ENCODE measurements around the gene TMPRSS15.
A peak's percentile ranks its signal among the peaks of the same experiment; 100 is the strongest.
"Not testable (repeated sequence)": the region's sequence is repeated elsewhere in the genome, so short reads cannot be mapped to it uniquely, and the experiment has no call there.

Gene TMPRSS15

GRCh38 chr21:18403735-18404450 is at the start of gene TMPRSS15:
Gene TMPRSS15 (minus strand): TSS chr21:18403785. CDS start chr21:18403622, 163 bp downstream.
- no peak for DNase-seq

GRCh38 chr21:18451670-18452069 is 48.1 kb upstream of the TMPRSS15 start:
- DNase-seq, result no peak

GRCh38 chr21:18449605-18450550 is 46.3 kb upstream of the TMPRSS15 start:
- no peak for DNase-seq

GRCh38 chr21:18443701-18444100 is 40.1 kb upstream of the TMPRSS15 start:
- DNase-seq, result peak in 1 of 6 experiments; percentile 12

- no peak for DNase-seq
Measured at GRCh38 chr21:18443085-18443484, 39.5 kb upstream of the TMPRSS15 start.

- DNase-seq, result no peak
Measured at GRCh38 chr21:18430341-18430740, 26.8 kb upstream of the TMPRSS15 start.

- DNase-seq, result no peak
Measured at GRCh38 chr21:18424276-18424675, 20.7 kb upstream of the TMPRSS15 start.

- DNase-seq, result no peak
Measured at GRCh38 chr21:18417141-18417790, 13.7 kb upstream of the TMPRSS15 start.

GRCh38 chr21:18411565-18411964 is 8.0 kb upstream of the TMPRSS15 start:
- DNase-seq, result no peak

- DNase-seq, result no peak
Measured at GRCh38 chr21:18409579-18409978, 6.0 kb upstream of the TMPRSS15 start.

GRCh38 chr21:18398843-18399242 is 4.7 kb downstream of the TMPRSS15 start:
- no peak for DNase-seq

GRCh38 chr21:18387994-18388393 is 15.6 kb downstream of the TMPRSS15 start:
- no peak for DNase-seq

- no peak for DNase-seq
Measured at GRCh38 chr21:18384771-18385170, 18.8 kb downstream of the TMPRSS15 start.

- not testable (repeated sequence) for DNase-seq
Measured at GRCh38 chr21:18382934-18383619, 20.5 kb downstream of the TMPRSS15 start.

- no peak for DNase-seq
Measured at GRCh38 chr21:18382141-18382540, 21.4 kb downstream of the TMPRSS15 start.

GRCh38 chr21:18373606-18374005 is 30.0 kb downstream of the TMPRSS15 start:
- no peak for DNase-seq

- no peak for DNase-seq
Measured at GRCh38 chr21:18370301-18370700, 33.3 kb downstream of the TMPRSS15 start.

- no peak for DNase-seq
Measured at GRCh38 chr21:18369115-18369514, 34.5 kb downstream of the TMPRSS15 start.

GRCh38 chr21:18368205-18368604 is 35.4 kb downstream of the TMPRSS15 start:
- no peak for DNase-seq

- no peak for DNase-seq
Measured at GRCh38 chr21:18356801-18357200, 46.8 kb downstream of the TMPRSS15 start.

GRCh38 chr21:18354947-18355346 is 48.6 kb downstream of the TMPRSS15 start:
- no peak for DNase-seq

- no peak for DNase-seq
Measured at GRCh38 chr21:18350216-18350615, 53.4 kb downstream of the TMPRSS15 start.

GRCh38 chr21:18349468-18349867 is 54.1 kb downstream of the TMPRSS15 start:
- no peak for DNase-seq

All from stimulated activated naive CD4-positive, alpha-beta T cell (primary cell).